Stimulated activated CD4-positive, alpha-beta T cell treated with anti-CD3 and anti-CD28 coated beads, TNF-alpha, amount 100 ng/mL, for 1 hour (primary cell): Measurements from ENCODE around the gene NFKB1.
"Not testable (repeated sequence)": the region's sequence is repeated elsewhere in the genome, so short reads cannot be mapped to it uniquely, and the experiment has no call there.

ENCODE experiments used
- DNase-seq, 3 donors: peaks; one replicate each; pipeline ENCODE4 v3.0.0-alpha.2; 2020; ENCODE audit warnings: low read depth in 3 of 3, low spot score in 1 of 3

Gene NFKB1

DNA sequence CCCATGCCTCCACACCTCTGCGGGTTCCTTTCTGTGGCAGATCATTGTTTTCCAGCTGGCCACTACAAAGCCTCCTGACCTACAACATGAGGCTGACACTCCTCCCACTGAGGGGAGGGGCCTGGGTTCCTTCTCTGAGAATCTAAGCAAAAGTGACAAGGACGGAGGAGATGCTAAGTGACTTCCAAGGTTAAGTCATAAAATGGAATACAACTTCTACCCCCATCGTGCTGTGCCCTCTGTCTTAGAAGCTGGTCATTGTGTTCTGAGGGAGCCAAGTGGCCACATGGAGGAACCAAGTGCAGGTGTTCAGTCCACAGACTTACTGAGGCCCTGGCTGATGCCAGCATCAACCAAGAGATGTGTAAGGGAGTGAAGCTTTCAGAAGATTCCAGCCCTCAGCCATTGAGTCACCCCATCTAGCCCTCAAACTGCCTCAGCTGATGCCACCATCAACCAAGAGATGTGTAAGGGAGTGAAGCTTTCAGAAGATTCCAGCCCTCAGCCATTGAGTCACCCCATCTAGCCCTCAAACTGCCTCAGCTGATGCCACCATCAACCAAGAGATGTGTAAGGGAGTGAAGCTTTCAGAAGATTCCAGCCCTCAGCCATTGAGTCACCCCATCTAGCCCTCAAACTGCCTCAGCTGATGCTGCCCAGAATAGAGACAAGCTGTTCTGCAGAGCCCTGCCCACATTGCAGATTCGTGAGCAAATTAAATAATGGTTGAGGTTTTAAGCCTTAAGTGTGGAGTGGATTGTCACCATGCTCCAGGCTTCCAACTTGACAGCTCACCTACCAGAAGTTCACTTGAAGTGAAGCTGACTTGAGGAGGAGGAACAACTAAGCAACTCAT lies 118.8 kb downstream of the NFKB1 start:
- DNase-seq = not testable (repeated sequence)

DNA sequence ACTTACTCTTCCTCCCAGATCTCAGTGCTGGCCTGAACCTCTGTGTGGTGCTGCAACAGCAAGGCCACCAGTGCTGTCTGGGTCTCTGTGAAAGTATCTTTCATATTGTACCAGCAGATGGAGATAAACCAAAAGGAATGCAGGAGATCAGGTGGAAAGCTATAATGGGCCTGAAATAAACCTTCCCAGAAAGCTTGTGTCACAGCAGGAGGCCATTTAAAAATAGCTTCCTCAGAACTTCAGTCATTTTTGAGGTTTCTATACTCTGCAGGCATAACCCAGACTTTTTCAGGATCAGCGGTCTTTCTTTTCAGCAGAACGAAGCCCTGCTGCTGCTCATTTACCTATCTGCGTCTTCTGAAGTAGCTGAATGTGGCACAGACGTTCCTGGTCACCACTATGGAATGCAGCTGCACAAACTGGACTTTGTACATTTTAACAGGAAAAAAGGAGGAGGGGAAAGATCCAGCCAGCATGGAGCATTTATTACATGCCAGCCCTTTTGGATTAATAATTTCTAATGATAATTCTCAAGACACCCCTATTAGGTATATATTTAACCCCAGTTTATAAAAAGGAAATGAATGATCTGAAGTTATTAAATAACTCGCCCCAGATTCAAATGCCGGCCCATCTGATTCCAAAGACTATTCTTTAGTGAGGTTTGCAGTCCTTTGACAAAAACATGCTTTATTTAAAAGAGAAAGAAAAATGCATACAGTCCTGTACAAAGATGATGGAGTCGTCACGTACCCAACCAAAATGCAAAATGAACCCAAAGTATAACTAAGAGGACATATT lies 119.7 kb downstream of the NFKB1 start:
- DNase-seq = no peak

GRCh38 chr4:102623622-102624021 lies 122.5 kb downstream of the NFKB1 start:
- no peak for DNase-seq

- DNase-seq = no peak
Measured at GRCh38 chr4:102624505-102624904, 123.3 kb downstream of the NFKB1 start.

- peak; percentile 33 to 35 (median 35) for DNase-seq
Measured at GRCh38 chr4:102625232-102625930, 124.2 kb downstream of the NFKB1 start.

- no peak for DNase-seq
Measured at GRCh38 chr4:102627831-102628523, 126.8 kb downstream of the NFKB1 start.

GRCh38 chr4:102629673-102630072 lies 128.5 kb downstream of the NFKB1 start:
- no peak for DNase-seq

DNA sequence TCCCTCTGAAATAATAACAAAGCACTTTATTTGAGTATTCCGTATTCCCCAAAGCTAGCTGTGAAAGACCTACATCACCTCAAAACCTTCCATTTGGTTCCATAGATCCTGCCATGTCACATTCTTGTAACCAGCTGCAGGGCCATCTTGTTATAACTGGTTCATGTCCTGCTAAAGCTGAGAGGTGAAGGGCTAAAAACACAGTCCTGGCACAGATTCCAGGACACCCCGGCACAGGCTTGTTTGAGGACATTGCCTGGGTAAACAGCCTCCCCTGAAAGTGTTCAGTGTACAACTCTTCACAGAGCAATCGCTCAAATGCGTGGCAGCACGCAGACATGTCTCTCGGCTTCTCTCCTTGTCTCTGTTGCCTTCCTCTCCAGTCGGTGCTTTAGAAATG lies 130.5 kb downstream of the NFKB1 start:
- DNase-seq = no peak

- DNase-seq = no peak
Measured at GRCh38 chr4:102632241-102633065, 131.3 kb downstream of the NFKB1 start.

DNA sequence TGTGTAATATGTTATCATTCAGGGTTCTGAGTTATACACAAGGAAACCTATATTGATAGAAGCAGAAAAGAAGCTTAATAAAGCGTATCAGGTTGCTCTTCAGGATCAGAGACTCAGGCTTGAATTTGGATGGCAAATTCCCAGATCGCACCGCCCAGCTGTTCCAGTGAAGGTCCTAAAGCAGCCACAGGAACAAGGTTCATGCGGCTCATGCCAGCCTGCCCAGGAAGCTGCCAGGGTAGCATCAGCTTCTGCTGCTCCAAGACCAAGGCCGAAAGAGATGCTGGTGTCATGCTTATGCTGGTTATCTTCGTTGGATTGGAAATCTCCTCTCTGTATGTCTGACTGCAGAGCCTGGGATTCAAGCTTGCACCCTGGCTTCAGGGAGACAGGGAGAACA lies 131.9 kb downstream of the NFKB1 start:
- DNase-seq = no peak

DNA sequence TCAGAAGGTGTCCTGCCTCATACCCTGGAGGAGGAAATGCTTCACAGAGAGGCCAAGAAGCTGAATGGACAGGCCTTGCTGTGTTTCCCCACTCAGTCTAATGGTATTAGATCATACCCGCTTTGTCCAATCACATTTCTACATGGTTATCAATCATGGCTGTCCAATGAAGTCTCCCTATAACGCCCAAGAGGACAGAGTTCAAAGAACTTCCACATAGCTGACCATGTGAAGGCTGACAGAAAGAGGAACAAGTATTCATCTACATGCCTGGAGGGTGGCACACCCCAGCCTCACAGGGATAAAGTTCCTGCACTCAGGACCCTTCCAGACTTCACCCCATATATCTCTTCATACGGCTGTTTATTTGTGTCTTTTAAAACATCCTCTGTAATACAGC lies 136.2 kb downstream of the NFKB1 start:
- no peak for DNase-seq

GRCh38 chr4:102638621-102639020 lies 137.5 kb downstream of the NFKB1 start:
- DNase-seq = no peak

GRCh38 chr4:102639598-102639997 lies 138.4 kb downstream of the NFKB1 start:
- DNase-seq = no peak

DNA sequence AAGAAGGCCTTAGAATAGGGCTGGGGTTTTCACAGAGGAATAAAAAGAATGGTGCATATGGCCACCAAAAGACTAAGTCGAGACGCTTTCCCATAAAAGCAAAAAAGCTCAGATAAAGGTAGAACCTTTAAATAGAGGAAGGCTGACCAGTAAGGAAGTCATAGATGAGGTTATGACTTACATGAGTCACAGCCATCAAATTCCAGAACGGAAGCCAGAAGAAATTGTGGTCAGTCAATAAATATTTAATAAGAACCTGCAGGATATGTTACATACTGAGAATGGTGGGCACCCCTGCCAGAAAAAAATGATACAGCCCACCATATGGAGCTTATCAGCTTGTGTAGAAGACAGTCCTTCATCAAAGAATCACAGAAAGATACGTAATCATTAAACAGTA lies 139.5 kb downstream of the NFKB1 start:
- no peak for DNase-seq

DNA sequence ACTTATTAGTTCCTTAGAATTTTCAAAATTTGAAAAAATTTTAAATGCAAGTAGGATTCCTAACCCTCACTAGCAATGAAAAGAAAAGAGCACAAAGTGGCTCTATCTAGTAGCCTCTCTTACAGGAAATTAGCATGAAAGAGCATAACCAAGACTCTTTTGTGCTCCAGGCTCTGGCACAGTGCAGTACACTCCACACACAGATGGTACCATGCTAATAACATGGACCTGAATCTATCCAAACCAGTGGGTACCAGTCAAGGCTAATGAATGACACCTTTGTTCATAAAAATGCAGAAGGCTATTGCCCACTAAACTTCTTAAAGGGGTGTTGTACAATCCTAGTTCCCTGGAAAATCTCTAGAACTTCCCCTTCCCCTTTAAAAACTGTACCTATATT lies 140.6 kb downstream of the NFKB1 start:
- no peak for DNase-seq

DNA sequence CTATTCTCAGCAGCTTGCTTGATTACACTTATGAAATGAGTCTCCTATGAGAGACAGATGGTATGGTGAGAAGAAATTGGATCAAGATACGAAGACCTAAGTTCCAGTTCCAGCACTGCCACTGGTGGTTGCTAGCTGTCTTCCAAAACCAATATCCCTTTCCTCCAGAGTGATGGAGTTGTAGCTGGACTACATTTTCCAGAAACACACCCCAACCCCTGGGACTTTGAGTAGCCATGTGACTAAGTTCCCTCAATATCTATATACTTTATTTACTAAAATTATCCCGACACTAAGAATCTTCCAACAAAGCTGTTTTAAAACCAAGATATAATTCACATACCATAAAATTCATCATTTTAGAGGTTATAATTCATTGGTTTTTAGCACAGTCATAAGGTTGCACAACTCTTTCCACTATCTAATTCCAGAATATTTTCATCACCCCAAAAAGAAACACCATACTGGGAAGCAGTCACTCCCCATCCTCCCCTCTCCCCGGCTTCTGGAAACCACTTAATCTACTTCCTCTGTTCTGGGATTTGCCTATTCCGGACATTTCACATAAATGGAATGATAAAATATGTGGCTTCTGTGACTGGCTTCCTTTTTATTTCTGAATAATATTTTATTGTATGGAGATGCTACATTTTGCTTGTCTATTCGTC lies 141.6 kb downstream of the NFKB1 start:
- DNase-seq = no peak

DNA sequence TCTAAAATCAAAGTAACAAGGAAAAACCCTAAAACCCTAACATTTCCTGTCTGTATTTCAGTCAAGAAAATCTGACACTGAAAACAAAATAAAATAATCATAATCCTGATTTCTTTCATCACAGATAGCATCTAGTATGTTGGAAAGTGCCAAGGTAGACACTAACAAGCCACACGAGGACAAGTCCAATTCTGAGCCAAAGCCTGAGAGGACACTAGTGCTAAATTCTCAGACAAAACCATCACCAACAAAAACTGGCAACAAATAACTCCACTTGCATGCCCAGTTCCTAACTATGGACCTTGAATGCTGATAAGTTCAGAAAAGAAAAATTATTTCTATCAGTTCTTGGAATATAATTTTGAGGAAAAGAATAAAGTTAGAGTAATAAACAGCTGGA lies 146.0 kb downstream of the NFKB1 start:
- no peak for DNase-seq

GRCh38 chr4:102657206-102657605 lies 156.0 kb downstream of the NFKB1 start:
- no peak for DNase-seq

GRCh38 chr4:102663073-102663472 lies 161.9 kb downstream of the NFKB1 start:
- no peak for DNase-seq

DNA sequence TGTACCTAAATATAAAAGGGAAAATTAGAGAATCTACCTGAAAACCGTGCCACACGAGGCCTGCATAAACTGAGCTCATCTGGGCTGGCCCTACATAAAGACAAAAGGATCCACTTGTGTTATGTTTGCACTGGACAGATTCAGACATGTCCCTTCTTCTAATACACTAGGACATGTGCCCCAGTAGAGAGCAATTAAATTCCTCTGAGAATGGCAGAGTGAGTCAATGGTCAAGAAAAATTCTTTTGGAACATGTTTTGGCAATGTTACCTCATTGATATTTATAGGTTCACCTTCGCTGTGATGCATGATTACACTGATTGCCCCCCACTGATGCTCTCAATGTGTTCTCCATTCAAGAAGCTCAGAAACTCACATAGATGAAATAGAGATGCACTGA lies 164.4 kb downstream of the NFKB1 start:
- DNase-seq = no peak
